Body of pancreas (tissue), 4 donors: ENCODE measurements around the gene HMGB4.

Experiments used
- POLR2A ChIP-seq, 3 donors: fragments of 450-650 bp; IDR thresholded peaks; one replicate each; pipeline ENCODE4 v1.6.1; 2016; ENCODE audit warnings: antibody characterized with exemption in 3 of 3, mild to moderate bottlenecking in 2 of 3
- TF ChIP-seq, protein P1 (sequence below), 7 experiments: fragments of 450-650 bp in 4 of 7; fragments of 200-600 bp in 3 of 7; sonication (generic) in 3 of 7; IDR thresholded peaks; one replicate each; pipeline ENCODE4 v1.5.1; 2016 to 2019; ENCODE audit warnings: antibody characterized with exemption in 7 of 7

DNA sequence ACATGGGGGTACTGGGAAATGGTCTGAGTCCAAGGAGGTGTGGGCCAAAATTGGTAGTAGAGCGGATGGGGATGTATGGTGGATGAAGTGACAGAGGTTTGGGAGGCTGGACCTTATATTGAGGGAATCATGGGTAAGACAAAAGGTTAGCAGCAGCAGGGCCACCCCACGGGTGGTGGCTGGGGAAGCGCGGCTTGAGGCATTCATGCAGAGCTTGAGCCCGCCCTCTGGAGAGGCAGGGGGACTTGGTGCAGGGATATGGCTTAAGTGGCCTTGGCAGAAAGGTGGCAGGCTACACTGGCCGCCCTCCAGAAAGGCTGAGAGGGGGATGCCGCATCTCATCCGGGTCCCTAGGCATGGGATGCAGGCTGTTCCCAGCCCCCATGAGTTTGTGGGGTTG, 31.5 kb downstream of the HMGB4 start:
- TF ChIP-seq, protein P1, sequence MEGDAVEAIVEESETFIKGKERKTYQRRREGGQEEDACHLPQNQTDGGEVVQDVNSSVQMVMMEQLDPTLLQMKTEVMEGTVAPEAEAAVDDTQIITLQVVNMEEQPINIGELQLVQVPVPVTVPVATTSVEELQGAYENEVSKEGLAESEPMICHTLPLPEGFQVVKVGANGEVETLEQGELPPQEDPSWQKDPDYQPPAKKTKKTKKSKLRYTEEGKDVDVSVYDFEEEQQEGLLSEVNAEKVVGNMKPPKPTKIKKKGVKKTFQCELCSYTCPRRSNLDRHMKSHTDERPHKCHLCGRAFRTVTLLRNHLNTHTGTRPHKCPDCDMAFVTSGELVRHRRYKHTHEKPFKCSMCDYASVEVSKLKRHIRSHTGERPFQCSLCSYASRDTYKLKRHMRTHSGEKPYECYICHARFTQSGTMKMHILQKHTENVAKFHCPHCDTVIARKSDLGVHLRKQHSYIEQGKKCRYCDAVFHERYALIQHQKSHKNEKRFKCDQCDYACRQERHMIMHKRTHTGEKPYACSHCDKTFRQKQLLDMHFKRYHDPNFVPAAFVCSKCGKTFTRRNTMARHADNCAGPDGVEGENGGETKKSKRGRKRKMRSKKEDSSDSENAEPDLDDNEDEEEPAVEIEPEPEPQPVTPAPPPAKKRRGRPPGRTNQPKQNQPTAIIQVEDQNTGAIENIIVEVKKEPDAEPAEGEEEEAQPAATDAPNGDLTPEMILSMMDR (IDR thresholded peaks at IDR 0.05), result no peak
- TF ChIP-seq POLR2A (IDR thresholded peaks at IDR 0.05), result no peak
